Fibroblast of lung (primary cell): Measurements from ENCODE around the gene POLR2L. TPM values are rescaled to one million over a fixed set of nuclear protein-coding genes. Genes with fewer than 3 reads are reported as not detected.

ENCODE experiments used
- DNase-seq, 2 donors: peaks; one replicate each; pipeline versions ENCODE4 v3.0.0 to v3.0.0-alpha.2; 2010; ENCODE audit warnings: low read depth in 2 of 2
- H2AFZ ChIP-seq: 2 replicates; pipeline ENCODE4 v1.5.1; 2012; ENCODE audit warnings: low read length, control low read depth, inconsistent platforms
- H3K27ac ChIP-seq: 2 replicates; pipeline ENCODE4 v1.5.1; 2011; ENCODE audit warnings: low read length, control low read depth; ENCODE audit not compliant: insufficient read depth
- H3K27me3 ChIP-seq: 2 replicates; pipeline ENCODE4 v1.5.1; 2011; ENCODE audit warnings: mild to moderate bottlenecking, low read length; ENCODE audit not compliant: control insufficient read depth, insufficient read depth
- H3K36me3 ChIP-seq: 2 replicates; pipeline ENCODE4 v1.5.1; 2011; ENCODE audit warnings: low read length; ENCODE audit not compliant: control insufficient read depth, insufficient read depth
- H3K4me1 ChIP-seq: 2 replicates; pipeline ENCODE4 v1.5.1; 2011; ENCODE audit warnings: low read length; ENCODE audit not compliant: control insufficient read depth, insufficient read depth; ENCODE audit errors: extremely low read depth
- H3K4me2 ChIP-seq: 2 replicates; pipeline ENCODE4 v1.5.1; 2011; ENCODE audit warnings: low read length, control low read depth; ENCODE audit not compliant: insufficient read depth; ENCODE audit errors: extremely low read depth
- H3K4me3 ChIP-seq, 4 experiments: fragments of 200-600 bp in 1 of 4; sonication (generic) in 1 of 4; replicated peaks in 1 of 4; 2 replicates each; pipeline ENCODE4 v1.5.1; 2011 to 2016; ENCODE audit warnings: low read length in 4 of 4, low read depth in 3 of 4, mild to moderate bottlenecking in 3 of 4, control low read depth in 2 of 4, inconsistent platforms in 1 of 4, mixed read lengths in 1 of 4; ENCODE audit not compliant: insufficient read depth in 1 of 4; ENCODE audit errors: control extremely low read depth in 1 of 4
- H3K79me2 ChIP-seq: 2 replicates; pipeline ENCODE4 v1.5.1; 2012; ENCODE audit warnings: mild to moderate bottlenecking, low read length, inconsistent platforms; ENCODE audit not compliant: control insufficient read depth, insufficient read depth
- H3K9ac ChIP-seq: 2 replicates; pipeline ENCODE4 v1.5.1; 2011; ENCODE audit warnings: mild to moderate bottlenecking, low read length, control low read depth; ENCODE audit not compliant: insufficient read depth
- H3K9me3 ChIP-seq: 2 replicates; pipeline ENCODE4 v1.5.1; 2012; ENCODE audit warnings: low read depth, low read length; ENCODE audit not compliant: control insufficient read depth, insufficient read depth
- H4K20me1 ChIP-seq: 2 replicates; pipeline ENCODE4 v1.5.1; 2011; ENCODE audit warnings: low read length; ENCODE audit not compliant: control insufficient read depth, insufficient read depth; ENCODE audit errors: extremely low read depth
- EZH2 ChIP-seq: IDR thresholded peaks from 2 replicates; pipeline ENCODE4 v1.5.1; 2012; ENCODE audit warnings: low read length, control low read depth, mild to moderate bottlenecking; ENCODE audit errors: missing control alignments
- polyA plus RNA-seq, 2 donors: library from polyadenylated mRNA; depleted of rRNA in 1 of 2; stranded (reverse) in 1 of 2; unstranded in 1 of 2; fragments of >200 nt; gene quantifications; 2 replicates each; pipeline ENCODE4 v1.2.1, GENCODE V29; 2011 to 2012; ENCODE audit warnings: missing spikeins in 1 of 2
- total RNA-seq: library from RNA; depleted of rRNA; stranded (reverse); fragments of >200 nt; gene quantifications from 2 replicates; pipeline ENCODE4 v1.2.1, GENCODE V29; 2014
- TF ChIP-seq, protein P1 (sequence below), 2 donors: IDR thresholded peaks in 1 of 2; conservative IDR thresholded peaks in 1 of 2; 1 replicate in 1 of 2; 2 replicates in 1 of 2; pipeline ENCODE4 v1.5.1; 2011 to 2012; ENCODE audit warnings: low read length in 2 of 2, control low read depth in 1 of 2, inconsistent platforms in 1 of 2, low read depth in 1 of 2, mild to moderate bottlenecking in 1 of 2

The POLR2L gene
- total and polyA plus RNA-seq, 2 donors (not counting 1 experiment from before 2014, with no cell fraction given): 181 to 196 TPM

DNA sequence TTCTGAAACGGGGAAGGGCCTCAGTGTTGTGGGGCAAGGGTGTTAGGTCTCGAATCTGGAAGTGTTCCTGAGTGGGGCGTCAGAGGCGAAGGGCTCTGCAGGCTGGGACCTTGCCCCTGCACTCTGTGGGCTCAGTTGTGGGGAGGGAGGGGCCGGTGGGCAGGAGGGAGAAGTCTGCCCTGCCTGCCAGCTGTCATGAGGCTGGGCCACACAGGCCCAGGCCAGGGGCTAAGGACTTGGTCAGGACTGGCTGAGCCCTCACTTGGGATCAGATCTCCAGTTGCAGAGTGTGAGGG, 14.5 kb downstream of the POLR2L start, which contains the start of gene CRACR2B:
Gene CRACR2B, plus strand, starts transcription at position 23 of the 296 bp plus-strand sequence. CDS start 689 bp downstream, outside the sequence.
- H3K4me3 ChIP-seq: peak within 1 kb of the TSS in 2 of 4 experiments; percentile 19 to 45
- TF ChIP-seq, protein P1, sequence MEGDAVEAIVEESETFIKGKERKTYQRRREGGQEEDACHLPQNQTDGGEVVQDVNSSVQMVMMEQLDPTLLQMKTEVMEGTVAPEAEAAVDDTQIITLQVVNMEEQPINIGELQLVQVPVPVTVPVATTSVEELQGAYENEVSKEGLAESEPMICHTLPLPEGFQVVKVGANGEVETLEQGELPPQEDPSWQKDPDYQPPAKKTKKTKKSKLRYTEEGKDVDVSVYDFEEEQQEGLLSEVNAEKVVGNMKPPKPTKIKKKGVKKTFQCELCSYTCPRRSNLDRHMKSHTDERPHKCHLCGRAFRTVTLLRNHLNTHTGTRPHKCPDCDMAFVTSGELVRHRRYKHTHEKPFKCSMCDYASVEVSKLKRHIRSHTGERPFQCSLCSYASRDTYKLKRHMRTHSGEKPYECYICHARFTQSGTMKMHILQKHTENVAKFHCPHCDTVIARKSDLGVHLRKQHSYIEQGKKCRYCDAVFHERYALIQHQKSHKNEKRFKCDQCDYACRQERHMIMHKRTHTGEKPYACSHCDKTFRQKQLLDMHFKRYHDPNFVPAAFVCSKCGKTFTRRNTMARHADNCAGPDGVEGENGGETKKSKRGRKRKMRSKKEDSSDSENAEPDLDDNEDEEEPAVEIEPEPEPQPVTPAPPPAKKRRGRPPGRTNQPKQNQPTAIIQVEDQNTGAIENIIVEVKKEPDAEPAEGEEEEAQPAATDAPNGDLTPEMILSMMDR (conservative IDR thresholded peaks at IDR 0.05 in 1 of 2, IDR thresholded peaks at IDR 0.05 in 1 of 2; ENCODE audit: low read depth in 1 of 2, low read length in 2 of 2): no peak
- no peak for TF ChIP-seq EZH2
- H3K9me3 ChIP-seq: no peaks in the 10 kb centered on the region
- no peaks in the 10 kb centered on the region for H3K79me2 ChIP-seq
- no peak within 1 kb of the TSS for H2AFZ ChIP-seq
- peaks cover 8% of the 10 kb centered on the region for H3K36me3 ChIP-seq
- peak within 1 kb of the TSS; percentile 16 for H3K9ac ChIP-seq
- no peaks in the 10 kb centered on the region for H4K20me1 ChIP-seq
- H3K4me1 ChIP-seq: peaks cover 27% of the 10 kb centered on the region
- H3K4me2 ChIP-seq: peak within 1 kb of the TSS; percentile 68
- H3K27ac ChIP-seq: no peak within 1 kb of the TSS
- H3K27me3 ChIP-seq: no peaks in the 10 kb centered on the region
- no peak for DNase-seq

DNA sequence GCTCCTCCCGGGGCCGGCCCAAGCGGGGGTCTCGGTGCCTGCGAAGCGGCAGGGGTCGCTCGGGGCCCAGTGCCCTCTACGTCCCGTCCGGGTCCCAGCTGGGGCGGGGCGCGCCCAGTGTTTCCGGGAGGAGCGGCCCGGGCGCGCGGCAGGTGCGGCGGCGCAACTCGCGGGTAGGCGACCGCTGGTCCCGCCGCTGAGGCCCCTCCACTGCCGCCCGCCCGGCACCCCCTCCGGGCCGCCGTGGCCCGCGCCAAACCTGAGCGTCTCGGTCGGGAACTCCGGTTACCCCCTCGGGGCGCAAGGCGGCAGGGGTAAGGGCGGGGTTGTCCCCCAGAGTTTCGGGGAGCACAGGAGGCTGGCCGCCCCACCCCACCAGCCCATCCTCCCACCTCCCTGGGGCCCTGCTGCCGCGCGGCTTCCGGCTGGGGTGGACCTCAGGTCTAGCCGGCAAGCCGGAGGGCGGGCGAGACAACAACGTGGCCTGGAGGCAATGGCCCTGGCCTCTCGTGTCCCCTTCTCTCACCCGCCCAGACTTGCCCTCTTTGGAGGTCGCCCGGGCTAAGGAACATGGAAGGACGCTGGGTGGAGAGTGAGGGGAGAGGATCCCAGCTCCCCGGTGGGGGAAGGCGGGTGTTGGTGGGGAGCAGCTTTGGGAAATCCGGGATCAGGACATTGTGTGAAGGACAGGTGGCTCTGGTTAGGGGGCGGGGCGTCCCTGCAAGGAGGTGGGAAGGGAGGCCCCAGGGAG, 15.0 kb downstream of the POLR2L start:
- no peaks in the 10 kb centered on the region for H4K20me1 ChIP-seq
- H3K27ac ChIP-seq: no peak overlapping the region
- H3K27me3 ChIP-seq: no peaks in the 10 kb centered on the region
- H3K9me3 ChIP-seq: no peaks in the 10 kb centered on the region
- no peak overlapping the region for H2AFZ ChIP-seq
- H3K9ac ChIP-seq: no peak overlapping the region
- TF ChIP-seq, protein P1 (conservative IDR thresholded peaks at IDR 0.05 in 1 of 2, IDR thresholded peaks at IDR 0.05 in 1 of 2; ENCODE audit: low read depth in 1 of 2, low read length in 2 of 2): no peak
- TF ChIP-seq EZH2: no peak
- no peaks in the 10 kb centered on the region for H3K79me2 ChIP-seq
- peak overlapping the region; percentile 68 for H3K4me2 ChIP-seq
- peaks cover 24% of the 10 kb centered on the region for H3K4me1 ChIP-seq
- peak overlapping the region in 2 of 4 experiments; percentile 19 to 45 for H3K4me3 ChIP-seq
- H3K36me3 ChIP-seq: peaks cover 10% of the 10 kb centered on the region
- no peak for DNase-seq

DNA sequence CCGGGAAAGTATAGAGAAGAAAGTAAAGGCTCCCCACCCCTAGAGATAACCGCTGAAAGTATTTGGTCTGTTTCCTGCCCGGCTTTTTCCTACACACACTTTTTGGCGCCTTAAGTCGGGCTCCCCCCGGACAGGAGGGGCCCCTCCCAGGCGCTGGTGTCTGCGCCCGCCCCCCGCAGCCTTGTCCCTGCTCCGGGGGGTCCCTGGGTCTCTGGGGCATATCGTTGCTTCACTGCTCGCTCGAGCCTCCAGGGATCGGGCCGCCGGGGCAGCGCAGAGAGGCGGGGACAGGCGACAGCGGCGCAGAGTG, 15.5 kb downstream of the POLR2L start:
- peak overlapping the region in 2 of 4 experiments; percentile 19 to 45 for H3K4me3 ChIP-seq
- no peak for DNase-seq
- H3K79me2 ChIP-seq: no peaks in the 10 kb centered on the region
- peaks cover 13% of the 10 kb centered on the region for H3K36me3 ChIP-seq
- H3K9me3 ChIP-seq: no peaks in the 10 kb centered on the region
- TF ChIP-seq EZH2: no peak
- TF ChIP-seq, protein P1 (conservative IDR thresholded peaks at IDR 0.05 in 1 of 2, IDR thresholded peaks at IDR 0.05 in 1 of 2; ENCODE audit: low read depth in 1 of 2, low read length in 2 of 2): no peak
- H3K9ac ChIP-seq: peak overlapping the region; percentile 16
- H3K27me3 ChIP-seq: no peaks in the 10 kb centered on the region
- no peak overlapping the region for H2AFZ ChIP-seq
- no peak overlapping the region for H3K27ac ChIP-seq
- H4K20me1 ChIP-seq: no peaks in the 10 kb centered on the region
- peak overlapping the region; percentile 68 for H3K4me2 ChIP-seq
- peaks cover 20% of the 10 kb centered on the region for H3K4me1 ChIP-seq
